ENCODE results near the gene HECTD1. TPM values are rescaled to one million over a fixed set of nuclear protein-coding genes. Genes with fewer than 3 reads are reported as not detected.
"Not testable (repeated sequence)": the region's sequence is repeated elsewhere in the genome, so short reads cannot be mapped to it uniquely, and the experiment has no call there.

Gene HECTD1
- polyA plus RNA-seq, 1 of the 3 experiments (the other 2 are of a cell fraction) = 43.2 TPM

GRCh38 chr14:31182016-31182415, 25.6 kb downstream of the HECTD1 start:
- H3K27me3 ChIP-seq (ENCODE audit: insufficient read depth); POLR2A ChIA-PET; CTCF ChIA-PET; H3K9me2 ChIP-seq; H3K4me2 ChIP-seq; DNase-seq; H2AFZ ChIP-seq (ENCODE audit: low read depth); H3K27ac ChIP-seq (ENCODE audit: low read depth in 2 of 2, low read length in 1 of 2); H3K9me3 ChIP-seq; H3K4me1 ChIP-seq (ENCODE audit: control insufficient read depth in 1 of 2, insufficient read depth in 2 of 2, low read depth in 1 of 2, low read length in 1 of 2); H3K4me3 ChIP-seq (ENCODE audit: low read depth in 2 of 2, low read length in 1 of 2); H3K9ac ChIP-seq: not testable (repeated sequence)
- peaks cover 95% of the 10 kb centered on the region for H3K79me2 ChIP-seq (ENCODE audit: insufficient read depth)
- H3F3A ChIP-seq (replicated peaks; ENCODE audit: insufficient read depth) = peaks cover 10% of the 10 kb centered on the region
- peaks cover 6 to 30% of the 10 kb centered on the region in 2 experiments for H3K36me3 ChIP-seq (replicated peaks in 1 of 2; ENCODE audit: control insufficient read depth in 1 of 2, insufficient read depth in 2 of 2, low read length in 1 of 2)
- WGBS (ENCODE audit: low lambda C conversion rate) = 100% methylated on average over 6 of the region's 6 CpGs
- peaks cover 24% of the 10 kb centered on the region for H4K20me1 ChIP-seq (ENCODE audit: insufficient read depth)

GRCh38 chr14:31181271-31181670, 26.3 kb downstream of the HECTD1 start:
- H3K36me3 ChIP-seq (replicated peaks in 1 of 2; ENCODE audit: control insufficient read depth in 1 of 2, insufficient read depth in 2 of 2, low read length in 1 of 2) = peaks cover 6 to 30% of the 10 kb centered on the region in 2 experiments
- H3F3A ChIP-seq (replicated peaks; ENCODE audit: insufficient read depth) = peaks cover 10% of the 10 kb centered on the region
- H3K4me3 ChIP-seq (ENCODE audit: low read depth in 2 of 2, low read length in 1 of 2) = no peak overlapping the region
- CTCF ChIA-PET = interaction anchor here (0.5 kb wide), 1 partner anchor 289 kb away, joined by 3 read pairs; no protein-coding TSS in a partner anchor
- no peak for DNase-seq
- H3K4me1 ChIP-seq (ENCODE audit: control insufficient read depth in 1 of 2, insufficient read depth in 2 of 2, low read depth in 1 of 2, low read length in 1 of 2) = no peaks in the 10 kb centered on the region
- TF ChIP-seq FOXM1 (IDR thresholded peaks at IDR 0.05; ENCODE audit: low read depth) (no peak), USF2 (IDR thresholded peaks at IDR 0.05; ENCODE audit: borderline replicate concordance, low read depth, low read length) (no peak), REST (IDR thresholded peaks at IDR 0.05; ENCODE audit: low read depth, low read length) (no peak)
- H3K9ac ChIP-seq = no peak overlapping the region
- POLR2A ChIA-PET = no interaction called here
- H3K79me2 ChIP-seq (ENCODE audit: insufficient read depth) = peaks cover 87% of the 10 kb centered on the region
- no peak overlapping the region for H2AFZ ChIP-seq (ENCODE audit: low read depth)
- no peak overlapping the region for H3K27ac ChIP-seq (ENCODE audit: low read depth in 2 of 2, low read length in 1 of 2)
- H3K9me2 ChIP-seq = no peaks in the 10 kb centered on the region
- peaks cover 24% of the 10 kb centered on the region for H4K20me1 ChIP-seq (ENCODE audit: insufficient read depth)
- H3K9me3 ChIP-seq = no peaks in the 10 kb centered on the region
- 94% methylated on average over 3 of the region's 3 CpGs for WGBS (ENCODE audit: low lambda C conversion rate)
- no peak overlapping the region for H3K4me2 ChIP-seq
- no peaks in the 10 kb centered on the region for H3K27me3 ChIP-seq (ENCODE audit: insufficient read depth)

GRCh38 chr14:31180299-31181051, 27.1 kb downstream of the HECTD1 start:
- peaks cover 22% of the 10 kb centered on the region for H4K20me1 ChIP-seq (ENCODE audit: insufficient read depth)
- POLR2A ChIA-PET = no interaction called here

More at GRCh38 chr14:31180299-31181051, 27.1 kb downstream of the HECTD1 start:
- CTCF ChIA-PET = interaction anchor here (1.9 kb wide), 1 partner anchor 27 kb away, joined by 6 read pairs; the partner anchor contains the start of gene HECTD1
- Histone ChIP-seq H3K27ac (ENCODE audit: low read depth in 2 of 2, low read length in 1 of 2) (no peak overlapping the region), H3F3A (replicated peaks; ENCODE audit: insufficient read depth) (peaks cover 10% of the 10 kb centered on the region), H3K4me2 (no peak overlapping the region), H3K27me3 (ENCODE audit: insufficient read depth) (no peaks in the 10 kb centered on the region), H3K9ac (no peak overlapping the region), H3K79me2 (ENCODE audit: insufficient read depth) (peaks cover 79% of the 10 kb centered on the region), H3K9me3 (no peaks in the 10 kb centered on the region), H3K4me3 (ENCODE audit: low read depth in 2 of 2, low read length in 1 of 2) (no peak overlapping the region), H3K9me2 (no peaks in the 10 kb centered on the region), H3K4me1 (ENCODE audit: control insufficient read depth in 1 of 2, insufficient read depth in 2 of 2, low read depth in 1 of 2, low read length in 1 of 2) (no peaks in the 10 kb centered on the region), H2AFZ (ENCODE audit: low read depth) (no peak overlapping the region), H3K36me3 (replicated peaks in 1 of 2; ENCODE audit: control insufficient read depth in 1 of 2, insufficient read depth in 2 of 2, low read length in 1 of 2) (peaks cover 8 to 30% of the 10 kb centered on the region in 2 experiments)
- 85% methylated on average over 3 of the region's 3 CpGs for WGBS (ENCODE audit: low lambda C conversion rate)
- DNase-seq = no peak
- TF ChIP-seq ELF1 (IDR thresholded peaks at IDR 0.05) = no peak
- TF ChIP-seq GABPA (IDR thresholded peaks at IDR 0.05; ENCODE audit: low read depth) = no peak
